A172 (cell line): ENCODE data around the gene NANOGP8. TPM values are rescaled to one million over a fixed set of nuclear protein-coding genes. Genes with fewer than 3 reads are reported as not detected.
"Not testable (repeated sequence)": the region's sequence is repeated elsewhere in the genome, so short reads cannot be mapped to it uniquely, and the experiment has no call there.

ENCODE experiments used
- DNase-seq: peaks from one replicate; pipeline ENCODE4 v3.0.0-alpha.2; 2015; ENCODE audit warnings: low spot score
- total RNA-seq: library from RNA; depleted of rRNA; stranded (reverse); fragments of >200 nt; shearing (Covaris generic); gene quantifications from 2 replicates; pipeline ENCODE4 v1.2.3, GENCODE V29; 2014

Gene NANOGP8
- total RNA-seq, 1 experiment from 2014 or later: not detected

- no peak for DNase-seq
Observed at GRCh38 chr15:35092846-35093245, 7.8 kb upstream of the NANOGP8 start.

DNA sequence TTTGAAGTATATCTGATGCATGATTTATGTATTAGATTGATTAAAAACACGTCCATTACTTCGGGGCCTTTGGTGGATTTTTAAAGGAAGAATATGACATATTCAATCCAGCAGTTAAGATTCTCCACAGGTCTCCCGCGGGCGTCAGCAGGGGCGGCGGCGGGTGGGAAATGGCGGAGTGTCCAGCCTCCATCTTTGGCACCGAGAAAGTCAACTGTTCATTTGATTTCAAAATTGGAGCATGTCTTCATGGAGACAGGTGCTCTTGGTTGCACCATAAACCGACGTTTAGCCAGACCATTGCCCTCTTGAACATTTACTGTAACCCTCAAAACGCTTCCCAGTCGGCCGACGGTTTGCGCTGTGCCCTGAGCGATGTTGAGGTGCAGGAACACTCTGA lies 7.2 kb upstream of the NANOGP8 start:
- DNase-seq: no peak

DNA sequence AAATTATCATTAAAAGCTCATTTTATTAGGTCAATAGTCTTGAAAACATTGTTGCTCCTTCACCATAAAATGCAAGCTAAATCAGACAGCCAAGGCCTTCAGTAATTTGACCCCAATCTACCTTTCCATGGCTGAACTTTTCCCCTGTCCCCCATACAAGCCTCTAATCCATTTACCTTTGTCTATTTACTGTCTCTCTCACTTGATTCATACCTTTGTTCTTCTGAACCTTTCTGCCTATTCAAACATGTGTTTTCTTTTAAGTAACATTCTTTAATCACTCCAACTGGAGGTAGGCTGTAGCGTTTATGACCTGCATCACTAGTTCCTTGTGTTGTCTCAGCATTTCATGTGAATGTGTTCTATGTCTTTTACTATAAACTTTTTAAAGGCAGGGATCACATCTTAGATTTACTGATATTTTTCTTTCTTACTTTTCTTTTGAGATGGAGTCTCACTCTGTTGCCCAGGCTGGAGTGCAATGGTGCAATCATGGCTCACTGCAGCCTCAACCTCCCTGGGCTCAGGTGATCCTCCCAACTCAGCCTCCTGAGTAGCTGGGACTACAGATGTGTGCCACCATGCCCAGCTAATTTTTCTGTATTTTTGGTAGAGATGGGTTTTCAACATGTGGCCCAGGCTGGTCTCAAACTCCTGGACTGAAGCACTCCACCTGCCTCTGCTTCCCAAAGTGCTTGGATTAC lies 5.2 kb upstream of the NANOGP8 start:
- no peak for DNase-seq

- no peak for DNase-seq
Observed at GRCh38 chr15:35089551-35089950, 4.5 kb upstream of the NANOGP8 start.

DNA sequence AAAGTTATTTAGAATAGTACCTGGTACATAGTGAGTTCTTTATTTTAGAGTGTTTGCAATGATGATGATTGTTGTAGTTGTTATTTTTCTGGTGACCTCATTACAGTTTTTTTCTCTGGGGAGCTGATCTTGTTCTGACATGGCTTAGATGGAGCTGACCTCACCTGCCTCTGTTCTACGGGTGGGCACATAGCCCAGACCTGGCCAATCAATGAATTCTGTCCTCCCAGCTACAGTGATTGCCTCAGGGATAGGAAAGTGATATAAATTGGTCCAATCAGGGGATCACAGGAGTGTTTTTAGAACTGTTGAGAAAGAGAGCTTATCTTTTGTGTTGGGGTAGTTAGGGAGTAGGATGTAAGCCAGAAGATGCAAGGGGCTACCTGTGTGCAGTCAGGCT lies 3.2 kb upstream of the NANOGP8 start:
- no peak for DNase-seq

DNA sequence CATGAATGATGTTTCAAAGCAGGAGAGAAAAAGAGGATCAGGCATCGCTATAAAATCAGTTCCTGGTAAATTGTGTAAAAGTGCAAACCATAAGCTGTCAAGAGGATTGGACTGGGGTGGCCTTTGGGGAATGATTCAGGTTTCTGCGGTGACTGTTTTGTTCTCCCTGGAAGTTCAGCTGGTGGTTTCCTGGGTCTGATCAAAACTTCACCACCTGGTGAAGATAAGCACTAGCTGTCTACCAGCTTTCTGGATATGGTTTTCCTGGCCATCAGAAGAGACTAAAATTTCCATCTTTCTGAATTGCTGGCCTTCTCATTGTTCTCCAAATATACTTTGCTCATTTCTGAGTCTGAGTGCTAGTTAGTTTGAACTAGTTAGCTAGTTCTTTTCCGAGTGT lies 2.7 kb upstream of the NANOGP8 start:
- DNase-seq: no peak

DNA sequence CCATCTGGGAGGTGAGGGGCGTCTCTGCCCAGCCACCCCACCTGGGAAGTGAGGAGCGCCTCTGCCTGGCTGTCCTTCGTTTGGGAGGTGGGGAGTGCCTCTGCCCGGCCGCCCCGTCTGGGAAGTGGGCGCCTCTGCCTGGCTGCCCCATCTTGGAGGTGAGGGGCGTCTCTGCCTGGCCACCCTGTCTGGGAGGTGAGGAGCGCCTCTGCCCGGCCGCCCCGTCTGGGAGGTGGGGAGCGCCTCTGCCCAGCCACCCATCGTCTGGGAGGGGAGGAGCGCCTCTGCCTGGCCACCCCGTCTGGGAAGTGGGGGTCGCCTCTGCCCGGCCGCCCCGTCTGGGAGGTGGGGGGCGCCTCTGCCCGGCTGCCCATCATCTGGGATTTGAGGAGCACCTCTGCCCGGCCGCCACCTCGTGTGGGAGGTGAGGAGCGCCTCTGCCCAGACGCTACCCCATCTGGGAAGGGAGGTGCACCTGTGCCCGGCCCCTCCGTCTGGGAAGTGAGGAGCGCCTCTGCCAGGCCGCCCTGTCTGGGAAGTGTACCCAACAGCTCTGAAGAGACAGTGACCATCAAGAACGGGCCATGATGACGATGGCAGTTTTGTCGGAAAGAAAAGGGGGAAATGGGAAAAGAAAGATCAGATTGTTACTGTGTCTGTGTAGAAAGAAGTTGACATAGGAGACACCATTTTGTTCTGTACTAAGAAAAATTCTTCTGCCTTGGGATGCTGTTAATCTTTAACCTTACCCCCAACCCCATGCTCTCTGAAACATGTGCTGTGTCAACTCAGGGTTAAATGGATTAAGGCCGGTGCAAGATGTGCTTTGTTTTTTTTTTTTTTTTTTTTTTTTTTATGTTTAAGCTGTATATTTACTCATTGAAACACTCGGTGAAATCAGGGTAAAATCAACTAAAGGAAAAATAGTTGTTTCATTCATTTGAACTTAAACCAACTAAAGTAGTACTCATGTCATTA lies 2.4 kb downstream of the NANOGP8 start:
- not testable (repeated sequence) for DNase-seq

DNA sequence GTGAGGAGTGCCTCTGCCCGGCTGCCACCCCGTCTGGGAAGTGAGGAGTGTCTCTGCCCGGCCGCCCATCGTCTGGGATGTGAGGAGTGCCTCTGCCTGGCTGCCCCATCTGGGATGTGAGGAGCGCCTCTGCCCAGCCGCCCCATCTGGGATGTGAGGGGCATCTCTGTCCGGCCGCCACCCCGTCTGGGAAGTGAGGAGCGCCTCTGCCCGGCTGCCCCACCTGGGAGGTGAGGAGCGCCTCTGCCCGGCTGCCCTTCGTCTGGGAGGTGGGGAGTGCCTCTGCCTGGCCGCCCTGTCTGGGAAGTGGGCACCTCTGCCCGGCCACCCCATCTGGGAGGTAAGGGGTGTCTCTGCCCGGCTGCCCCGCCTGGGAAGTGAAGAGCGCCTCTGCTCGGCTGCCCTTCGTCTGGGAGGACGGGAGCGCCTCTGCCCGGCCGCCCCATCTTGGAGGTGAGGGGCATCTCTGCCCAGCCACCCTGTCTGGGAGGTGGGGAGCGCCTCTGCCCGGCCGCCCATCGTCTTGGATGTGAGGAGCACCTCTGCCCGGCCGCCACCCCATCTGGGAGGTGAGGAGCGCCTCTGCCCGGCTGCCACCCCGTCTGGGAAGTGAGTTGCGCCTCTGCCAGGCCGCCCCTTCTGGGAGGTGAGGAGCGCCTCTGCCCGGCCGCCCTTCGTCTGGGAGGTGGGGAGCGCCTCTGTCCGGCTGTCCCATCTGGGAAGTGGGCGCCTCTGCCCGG lies 3.3 kb downstream of the NANOGP8 start:
- not testable (repeated sequence) for DNase-seq

GRCh38 chr15:35080226-35080625 lies 4.9 kb downstream of the NANOGP8 start:
- no peak for DNase-seq

DNA sequence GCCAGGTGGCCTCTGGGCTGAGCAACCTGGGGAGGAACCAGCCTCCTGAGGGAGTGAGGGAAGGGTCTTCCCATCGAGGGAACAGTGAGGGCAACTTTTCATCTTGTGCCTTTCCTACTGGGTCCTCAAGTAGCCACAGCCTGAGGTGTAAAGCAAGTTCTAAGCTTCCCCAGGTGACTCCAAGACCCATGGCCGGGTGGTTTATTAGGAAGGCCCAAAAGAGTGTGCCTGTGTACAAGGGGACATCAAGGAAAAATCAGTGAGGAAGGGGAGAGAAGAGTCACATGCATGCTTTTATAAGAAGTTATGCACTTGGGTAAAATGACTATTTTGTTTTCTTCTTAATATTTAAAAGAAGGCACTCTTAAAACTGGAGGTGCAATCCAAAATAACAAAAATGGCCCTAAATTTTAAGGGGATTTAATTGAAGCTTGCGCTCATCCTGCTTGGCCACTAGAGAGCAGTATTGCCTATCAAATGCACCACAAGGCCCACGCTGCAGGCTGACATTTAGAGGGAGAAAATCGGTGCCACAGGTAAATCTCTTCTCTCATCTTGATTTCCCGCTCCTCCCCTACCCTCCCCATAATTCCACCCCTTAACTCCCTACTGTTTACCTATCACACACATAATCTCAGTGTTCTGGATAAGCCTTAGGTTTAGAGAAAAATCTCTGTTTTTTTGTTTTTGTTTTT lies 6.7 kb downstream of the NANOGP8 start:
- peak; percentile 37 for DNase-seq

- no peak for DNase-seq
Observed at GRCh38 chr15:35071106-35071505, 14.0 kb downstream of the NANOGP8 start.

DNA sequence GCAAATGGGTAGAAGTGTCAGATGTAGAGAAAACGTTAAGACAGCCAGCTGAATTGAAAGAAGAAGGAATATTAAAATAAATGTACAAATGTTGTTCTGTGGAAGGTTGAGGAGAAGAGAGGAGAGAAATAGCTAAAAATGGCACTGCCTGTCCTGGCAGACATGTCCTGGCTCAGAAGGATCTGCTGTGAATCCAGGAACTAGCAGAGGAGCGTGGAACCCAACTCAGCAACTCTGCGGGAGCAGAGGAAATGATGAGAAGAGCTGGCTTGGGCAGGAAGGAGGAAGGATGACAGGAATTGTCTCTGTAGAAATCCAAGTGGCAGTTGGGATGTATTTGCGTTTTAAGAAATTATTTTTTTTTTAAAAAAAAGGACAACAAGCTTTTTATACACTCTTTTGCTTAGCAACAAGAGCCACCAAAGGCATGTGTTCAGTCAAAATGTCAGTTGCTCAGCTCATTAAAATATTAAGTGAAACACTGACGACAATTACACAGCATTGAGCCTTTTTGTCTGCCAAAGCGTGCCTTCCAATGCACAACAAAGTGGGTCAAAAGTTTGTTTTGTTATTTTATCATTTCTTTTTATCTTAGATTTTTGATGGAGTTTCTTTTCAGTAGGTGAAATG lies 16.1 kb downstream of the NANOGP8 start:
- DNase-seq: no peak

GRCh38 chr15:35067496-35068347 lies 17.4 kb downstream of the NANOGP8 start:
- no peak for DNase-seq

DNA sequence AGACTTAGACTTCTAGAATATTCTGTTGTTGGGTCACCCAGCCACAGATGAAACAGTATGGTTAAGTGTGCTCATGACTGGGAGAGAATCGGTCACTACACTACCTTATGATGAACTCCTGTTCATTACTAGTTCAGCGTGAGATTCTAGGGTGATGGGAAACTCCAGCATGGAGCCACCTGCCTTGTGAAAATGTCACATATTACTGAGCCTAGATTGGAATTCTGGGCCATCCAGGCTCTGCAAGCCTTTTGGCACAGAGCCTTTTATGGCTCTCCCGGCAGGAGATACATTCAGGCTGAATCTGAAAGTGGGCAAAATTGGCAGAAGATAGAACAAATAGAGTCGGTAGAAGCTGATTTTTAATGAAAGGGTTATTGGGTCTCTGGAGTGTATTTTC lies 19.0 kb downstream of the NANOGP8 start:
- DNase-seq: no peak

GRCh38 chr15:35064576-35065190 lies 20.4 kb downstream of the NANOGP8 start:
- DNase-seq: no peak

DNA sequence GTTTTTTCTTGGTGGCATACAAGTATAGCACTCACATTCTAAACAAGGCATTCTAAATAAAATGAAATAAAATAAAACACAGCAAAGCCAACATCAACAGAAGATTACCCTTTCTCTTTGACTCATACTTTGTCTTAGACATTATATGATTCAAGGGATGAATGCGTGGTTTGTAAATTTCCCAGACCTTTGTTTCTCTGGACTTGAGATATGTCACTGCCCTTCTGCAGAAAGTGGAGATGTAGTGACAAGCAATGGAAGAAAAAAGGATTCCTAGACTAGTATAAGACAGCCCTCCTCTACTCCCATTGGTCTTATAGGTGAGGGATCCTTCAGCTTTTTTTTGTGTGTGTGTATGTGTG lies 22.4 kb downstream of the NANOGP8 start:
- no peak for DNase-seq

GRCh38 chr15:35061825-35062737 lies 23.0 kb downstream of the NANOGP8 start:
- no peak for DNase-seq

- DNase-seq: peak; percentile 57
Observed at GRCh38 chr15:35061161-35061824, 23.8 kb downstream of the NANOGP8 start.
